GM13976 (cell line): Measurements from ENCODE around the gene CD68.

ENCODE experiments used
- DNase-seq: peaks from one replicate; pipeline ENCODE4 v3.0.0; 2012; ENCODE audit warnings: low spot score
- in situ Hi-C: fragments of 300-500 bp; cut with MboI; formaldehyde crosslinking; loops from one replicate; pipeline ENCODE4 v1.12.0; 2022; ENCODE audit warnings: low sequenced_read_pairs, mixed read lengths, inconsistent platforms; ENCODE audit not compliant: unreplicated experiment
- TF ChIP-seq, protein P1 (sequence below): IDR thresholded peaks from 2 replicates; pipeline ENCODE4 v1.5.1; 2012; ENCODE audit warnings: borderline replicate concordance, mild to moderate bottlenecking; ENCODE audit not compliant: insufficient read depth; ENCODE audit errors: extremely low read depth, missing control alignments, control extremely low read depth

Gene CD68

GRCh38 chr17:7569571-7569970 is 9.9 kb upstream of the CD68 start:
- in situ Hi-C loops = no loop called here
- DNase-seq = no peak
- TF ChIP-seq, protein P1, sequence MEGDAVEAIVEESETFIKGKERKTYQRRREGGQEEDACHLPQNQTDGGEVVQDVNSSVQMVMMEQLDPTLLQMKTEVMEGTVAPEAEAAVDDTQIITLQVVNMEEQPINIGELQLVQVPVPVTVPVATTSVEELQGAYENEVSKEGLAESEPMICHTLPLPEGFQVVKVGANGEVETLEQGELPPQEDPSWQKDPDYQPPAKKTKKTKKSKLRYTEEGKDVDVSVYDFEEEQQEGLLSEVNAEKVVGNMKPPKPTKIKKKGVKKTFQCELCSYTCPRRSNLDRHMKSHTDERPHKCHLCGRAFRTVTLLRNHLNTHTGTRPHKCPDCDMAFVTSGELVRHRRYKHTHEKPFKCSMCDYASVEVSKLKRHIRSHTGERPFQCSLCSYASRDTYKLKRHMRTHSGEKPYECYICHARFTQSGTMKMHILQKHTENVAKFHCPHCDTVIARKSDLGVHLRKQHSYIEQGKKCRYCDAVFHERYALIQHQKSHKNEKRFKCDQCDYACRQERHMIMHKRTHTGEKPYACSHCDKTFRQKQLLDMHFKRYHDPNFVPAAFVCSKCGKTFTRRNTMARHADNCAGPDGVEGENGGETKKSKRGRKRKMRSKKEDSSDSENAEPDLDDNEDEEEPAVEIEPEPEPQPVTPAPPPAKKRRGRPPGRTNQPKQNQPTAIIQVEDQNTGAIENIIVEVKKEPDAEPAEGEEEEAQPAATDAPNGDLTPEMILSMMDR = no peak

DNA sequence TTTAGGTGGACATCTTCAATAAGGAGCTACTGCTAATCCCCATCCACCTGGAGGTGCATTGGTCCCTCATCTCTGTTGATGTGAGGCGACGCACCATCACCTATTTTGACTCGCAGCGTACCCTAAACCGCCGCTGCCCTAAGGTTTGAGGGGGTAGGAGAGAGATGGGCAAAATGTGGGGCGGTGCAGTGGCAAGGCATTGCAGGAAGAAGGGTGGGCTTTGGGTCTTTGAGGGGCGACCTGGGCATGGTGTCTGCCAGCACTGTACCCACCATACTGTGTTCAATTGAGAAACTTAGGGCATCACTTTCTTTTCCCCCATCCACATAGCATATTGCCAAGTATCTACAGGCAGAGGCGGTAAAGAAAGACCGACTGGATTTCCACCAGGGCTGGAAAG is 9.1 kb upstream of the CD68 start:
- TF ChIP-seq, protein P1 = no peak
- in situ Hi-C loops = no loop called here

GRCh38 chr17:7572338-7572587 is 7.2 kb upstream of the CD68 start:
- no peak for DNase-seq
- in situ Hi-C loops = no loop called here
- TF ChIP-seq, protein P1 = no peak

More for the DNA sequence above, 9.1 kb upstream of the CD68 start:
- DNase-seq = no peak

DNA sequence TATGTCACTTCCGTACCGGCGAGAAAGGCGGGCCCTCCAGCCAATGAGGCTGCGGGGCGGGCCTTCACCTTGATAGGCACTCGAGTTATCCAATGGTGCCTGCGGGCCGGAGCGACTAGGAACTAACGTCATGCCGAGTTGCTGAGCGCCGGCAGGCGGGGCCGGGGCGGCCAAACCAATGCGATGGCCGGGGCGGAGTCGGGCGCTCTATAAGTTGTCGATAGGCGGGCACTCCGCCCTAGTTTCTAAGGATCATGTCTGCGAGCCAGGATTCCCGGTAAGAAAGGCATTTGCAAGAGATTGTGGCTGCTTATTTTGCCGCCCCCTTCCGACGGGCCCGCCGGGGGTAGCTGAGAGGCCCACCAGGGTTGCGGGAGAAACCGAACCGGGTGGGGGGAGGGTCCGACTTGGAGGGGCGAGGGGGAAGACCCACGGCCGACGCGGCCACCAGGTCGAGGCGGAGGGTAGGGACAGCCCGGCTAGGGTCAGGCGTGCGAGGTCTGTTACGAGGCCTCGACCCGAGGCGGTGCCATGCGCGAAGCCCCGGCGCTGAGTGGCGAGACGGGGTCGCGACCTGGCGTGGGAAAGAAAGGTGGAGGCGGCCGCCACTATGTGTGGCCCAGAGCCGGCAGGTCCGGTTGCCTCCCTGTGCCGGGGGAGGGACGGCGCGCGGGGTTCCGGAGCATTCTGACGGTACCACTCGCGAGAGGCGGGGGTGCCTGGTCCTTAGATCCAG is 6.7 kb upstream of the CD68 start:
- DNase-seq = peak; percentile 99
- in situ Hi-C loops = no loop called here

GRCh38 chr17:7573324-7574080 is 5.9 kb upstream of the CD68 start:
- DNase-seq = peak; percentile 92
- in situ Hi-C loops = no loop called here
- TF ChIP-seq, protein P1 = no peak

More for the DNA sequence above, 6.7 kb upstream of the CD68 start:
- TF ChIP-seq, protein P1 = no peak

- TF ChIP-seq, protein P1 = no peak
- no peak for DNase-seq
- in situ Hi-C loops = no loop called here
Observed at GRCh38 chr17:7574176-7574953, 5.1 kb upstream of the CD68 start.
